Measurements from ENCODE around the gene OTUD5.

The OTUD5 gene

DNA sequence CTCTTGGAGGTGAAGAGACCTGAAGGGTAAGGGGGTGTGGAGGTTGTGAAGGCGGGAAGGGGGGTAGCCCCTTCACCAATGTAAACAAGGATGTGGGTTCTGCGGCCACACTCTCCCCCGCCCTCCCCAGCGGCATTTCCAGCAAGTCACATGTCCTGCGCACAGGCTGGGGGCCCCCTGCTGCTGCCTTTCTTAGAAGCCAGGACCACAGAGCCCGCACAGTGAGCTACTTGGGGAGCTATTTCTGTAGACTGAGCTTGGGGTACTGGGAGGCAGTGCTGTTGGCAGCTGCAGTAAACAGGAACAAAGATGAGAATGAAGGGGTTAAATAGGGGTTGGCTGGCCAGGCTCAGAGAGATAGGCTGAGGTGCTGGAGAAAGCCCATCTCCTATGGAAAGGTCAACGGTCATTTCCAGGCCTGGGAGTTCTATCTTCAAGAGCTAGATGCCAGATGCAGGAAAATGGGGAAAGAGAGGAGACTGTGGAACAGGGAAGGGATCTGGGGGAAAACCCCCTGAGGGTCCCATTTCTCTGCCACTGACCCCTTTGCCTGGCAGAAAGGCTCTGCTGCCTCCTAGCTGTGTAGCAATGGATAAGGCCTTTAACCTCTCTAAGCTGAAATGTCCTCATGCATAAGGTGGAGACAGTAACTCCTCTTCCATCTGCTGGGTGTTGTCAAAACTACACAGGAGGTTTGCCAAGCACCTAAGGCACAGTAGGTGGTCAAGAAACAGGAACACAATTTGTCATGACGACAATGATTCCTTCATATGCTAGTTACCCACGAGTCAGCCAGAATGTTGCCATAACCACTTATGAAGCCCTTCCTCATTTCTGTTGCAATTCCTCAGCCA is 20.1 kb downstream of the OTUD5 start:
- DNase-seq: peak; percentile 95

DNA sequence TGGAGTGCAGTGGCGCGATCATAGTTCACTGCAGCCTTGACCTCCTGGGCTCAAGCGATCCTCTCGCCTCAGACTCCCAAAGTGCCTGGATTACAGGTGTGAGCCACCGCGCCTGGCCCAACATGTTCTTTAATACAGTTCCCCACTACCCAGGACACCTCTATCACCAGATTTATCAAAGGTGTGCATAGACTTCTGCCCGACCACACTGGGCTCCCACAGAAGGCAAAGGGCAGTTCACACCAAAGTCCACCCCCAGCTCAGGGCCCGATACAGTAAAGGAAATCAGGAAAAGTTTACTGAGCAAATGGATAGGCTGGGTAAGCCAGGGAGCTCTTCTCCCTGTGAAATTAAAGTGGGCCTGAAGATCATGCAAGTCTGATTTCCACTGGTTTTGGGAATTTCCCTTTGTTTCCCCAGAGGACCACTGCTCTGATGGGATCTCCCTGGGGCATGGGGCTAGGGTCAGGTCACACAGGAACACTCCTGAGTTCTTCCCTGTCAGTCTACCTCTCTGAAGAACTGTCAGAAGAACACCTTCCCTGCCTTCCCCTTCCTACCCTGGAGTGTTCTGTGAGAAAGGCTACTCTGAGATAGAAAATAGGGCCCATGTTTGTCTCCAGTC is 20.9 kb downstream of the OTUD5 start:
- no peak for DNase-seq

DNA sequence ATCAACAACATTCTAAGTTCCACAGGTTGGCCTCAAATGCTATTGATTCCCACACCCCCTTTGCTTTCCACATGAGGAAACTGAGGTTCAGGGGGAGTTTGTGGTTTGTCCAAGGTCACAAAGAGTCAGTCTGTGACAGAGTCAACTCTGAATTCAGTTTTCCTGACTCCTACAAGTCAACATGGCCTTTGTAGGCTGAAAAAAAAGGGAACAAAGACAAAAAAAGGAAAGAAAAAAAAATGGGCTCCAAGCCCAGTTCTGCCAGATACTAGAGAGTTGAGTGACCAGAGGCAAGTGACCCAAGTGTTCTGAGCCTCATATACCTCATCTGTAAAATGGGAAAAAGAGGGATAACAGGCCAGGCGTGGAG is 22.1 kb downstream of the OTUD5 start:
- DNase-seq: no peak

DNA sequence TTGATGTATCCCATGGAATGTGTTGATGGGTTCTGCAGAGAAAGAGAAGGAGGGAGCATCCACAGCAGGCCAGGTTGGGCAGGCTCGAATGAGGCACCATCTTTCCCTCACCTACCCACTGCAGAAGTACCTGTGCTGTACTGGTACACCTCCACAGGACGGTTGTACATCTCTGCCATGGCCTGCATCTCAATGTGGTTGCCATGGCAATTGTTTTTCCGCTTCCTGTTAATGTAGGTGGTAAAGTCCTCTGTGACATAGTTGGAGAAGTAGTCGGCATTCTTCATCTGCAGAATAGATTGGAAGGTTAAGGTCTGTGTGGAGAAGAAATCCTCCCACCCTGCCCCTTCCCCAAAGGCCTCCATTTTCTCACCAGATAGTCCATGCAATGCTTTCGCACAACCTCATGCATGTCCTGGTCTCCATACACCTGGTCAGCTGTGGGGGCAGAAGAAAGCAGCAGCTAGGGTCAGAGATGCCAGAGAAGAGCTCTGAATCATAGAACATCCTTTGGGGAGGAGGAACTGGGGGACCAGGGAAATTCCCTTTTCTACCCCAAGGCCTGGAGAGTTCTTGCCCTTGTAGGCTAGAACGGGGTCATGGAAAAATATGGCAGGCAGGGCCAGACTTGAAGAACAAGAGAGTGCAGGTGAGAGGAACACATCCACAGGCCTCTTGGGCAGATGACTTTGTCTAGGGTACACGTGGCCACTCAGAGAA is 22.7 kb downstream of the OTUD5 start:
- DNase-seq: peak; percentile 66

DNA sequence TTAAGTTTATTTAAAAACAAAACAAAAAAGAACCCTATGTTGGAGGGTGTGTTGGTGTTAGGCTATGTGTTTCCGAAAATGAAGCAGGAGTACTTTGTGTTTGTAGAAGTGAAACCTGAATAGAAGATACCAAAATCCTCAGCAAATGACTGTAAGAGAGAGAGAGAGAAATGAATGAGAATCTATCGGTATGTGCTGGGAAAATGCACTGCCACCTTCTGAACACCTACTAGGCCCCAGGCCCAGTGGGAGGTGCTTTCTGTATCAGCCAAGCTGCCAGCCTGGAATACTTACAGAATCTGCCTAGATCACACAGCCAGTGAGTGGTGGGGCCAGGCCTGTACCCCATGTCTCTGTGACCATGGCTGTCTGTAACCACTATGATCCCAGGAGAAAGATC is 23.6 kb downstream of the OTUD5 start:
- DNase-seq: no peak

DNA sequence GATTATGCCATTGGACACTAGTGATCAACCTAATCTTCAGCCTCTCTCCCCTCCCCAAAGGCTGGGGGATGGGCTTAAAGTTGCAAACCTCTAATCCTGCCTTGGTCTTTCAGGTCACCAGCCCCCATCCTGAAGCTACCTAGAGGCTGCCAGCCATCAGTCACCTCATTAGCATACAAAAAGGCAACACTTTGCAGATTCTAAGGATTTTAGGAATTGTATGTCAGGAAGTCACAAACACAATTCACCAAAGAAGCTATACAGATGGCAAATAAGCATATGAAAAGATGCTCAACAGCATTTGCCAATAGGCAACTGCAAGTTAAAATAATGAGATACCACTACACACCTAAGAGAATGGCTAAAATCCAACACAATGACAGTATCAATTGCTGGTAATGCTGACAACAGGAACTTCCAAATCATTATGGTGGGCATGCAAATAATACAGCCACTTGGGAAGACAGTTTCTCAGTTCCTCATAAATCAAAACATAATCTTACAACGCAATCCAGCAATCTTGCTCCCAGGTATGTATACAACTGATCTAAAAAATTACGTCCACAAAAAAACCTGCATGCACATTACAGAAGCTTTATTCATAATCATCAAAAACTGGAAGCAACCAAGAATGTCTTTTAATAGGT is 29.5 kb downstream of the OTUD5 start:
- DNase-seq: no peak

DNA sequence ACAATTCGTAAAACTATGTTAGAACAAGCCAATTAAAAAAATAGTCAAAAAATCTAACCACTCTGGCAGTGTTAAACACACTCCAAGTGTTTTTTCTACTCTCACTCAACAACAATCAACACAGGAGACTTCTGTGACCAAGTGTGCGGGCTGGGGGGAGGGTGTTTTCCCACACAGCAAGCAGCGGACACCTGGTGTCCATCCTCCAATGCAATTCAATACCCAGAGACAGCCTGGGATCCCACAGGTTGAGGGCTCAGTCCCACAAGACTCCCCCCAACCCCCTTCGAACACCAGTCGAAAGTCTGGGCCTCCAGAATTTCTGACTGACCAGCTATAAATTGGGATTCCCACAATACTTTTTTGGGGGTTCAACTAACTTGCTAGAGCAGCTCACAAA is 30.3 kb downstream of the OTUD5 start:
- DNase-seq: no peak

DNA sequence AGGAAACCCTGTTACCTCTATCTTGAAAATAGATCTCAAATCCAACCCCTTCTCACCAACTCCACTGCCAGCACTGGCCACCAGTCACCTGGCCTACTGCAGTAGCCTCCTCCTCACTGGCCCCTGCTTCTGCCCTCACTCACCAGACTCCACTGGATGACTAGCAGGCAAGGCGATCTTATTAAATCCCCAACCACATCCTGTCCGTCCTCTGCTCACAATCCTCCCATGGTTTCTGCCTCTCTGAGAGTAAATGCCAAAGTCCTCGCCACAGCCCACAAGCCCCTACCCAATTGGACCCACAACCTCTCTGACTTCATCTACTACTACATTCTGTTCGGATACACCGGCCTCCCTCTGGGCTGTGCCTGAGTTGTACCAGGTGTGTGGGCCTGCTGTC is 33.1 kb downstream of the OTUD5 start:
- DNase-seq: no peak

DNA sequence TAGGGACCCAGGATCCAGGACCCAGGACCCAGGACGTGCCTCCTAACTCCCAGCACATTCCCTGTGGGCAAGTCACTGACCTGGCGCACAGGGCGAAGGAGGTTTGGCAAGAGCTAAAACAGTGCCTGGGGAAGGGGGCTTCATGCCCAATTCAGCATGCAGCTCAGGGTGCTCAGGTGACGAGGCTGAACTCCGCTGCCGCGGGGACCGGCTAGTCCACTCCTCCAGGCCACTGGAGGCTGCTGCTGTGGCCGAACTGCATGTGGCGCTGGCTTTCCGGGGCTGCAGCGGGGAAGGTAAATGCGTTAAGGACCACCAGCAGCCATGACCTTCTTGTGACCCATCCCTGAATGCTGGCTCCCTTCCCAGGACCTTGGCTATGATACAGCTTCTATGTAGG is 33.6 kb downstream of the OTUD5 start:
- no peak for DNase-seq

DNA sequence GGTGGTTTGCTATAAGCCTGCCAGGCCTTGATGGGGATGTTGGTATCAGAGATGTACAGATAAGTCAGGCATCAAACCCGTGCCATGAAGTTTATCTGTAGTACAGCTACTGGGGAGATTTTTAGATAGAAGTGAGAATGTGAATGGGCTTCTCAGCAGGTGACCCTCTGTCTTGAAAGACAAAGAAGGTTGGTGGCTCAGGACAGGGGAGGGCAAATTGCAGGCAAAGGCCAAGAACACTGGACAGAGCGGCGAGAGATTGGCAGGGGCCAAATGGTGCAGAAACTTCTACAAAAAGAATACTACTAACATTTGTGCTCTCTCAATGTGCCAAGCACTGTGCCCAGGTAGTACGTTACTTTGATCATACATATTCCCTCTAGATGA is 36.7 kb downstream of the OTUD5 start:
- no peak for DNase-seq

DNA sequence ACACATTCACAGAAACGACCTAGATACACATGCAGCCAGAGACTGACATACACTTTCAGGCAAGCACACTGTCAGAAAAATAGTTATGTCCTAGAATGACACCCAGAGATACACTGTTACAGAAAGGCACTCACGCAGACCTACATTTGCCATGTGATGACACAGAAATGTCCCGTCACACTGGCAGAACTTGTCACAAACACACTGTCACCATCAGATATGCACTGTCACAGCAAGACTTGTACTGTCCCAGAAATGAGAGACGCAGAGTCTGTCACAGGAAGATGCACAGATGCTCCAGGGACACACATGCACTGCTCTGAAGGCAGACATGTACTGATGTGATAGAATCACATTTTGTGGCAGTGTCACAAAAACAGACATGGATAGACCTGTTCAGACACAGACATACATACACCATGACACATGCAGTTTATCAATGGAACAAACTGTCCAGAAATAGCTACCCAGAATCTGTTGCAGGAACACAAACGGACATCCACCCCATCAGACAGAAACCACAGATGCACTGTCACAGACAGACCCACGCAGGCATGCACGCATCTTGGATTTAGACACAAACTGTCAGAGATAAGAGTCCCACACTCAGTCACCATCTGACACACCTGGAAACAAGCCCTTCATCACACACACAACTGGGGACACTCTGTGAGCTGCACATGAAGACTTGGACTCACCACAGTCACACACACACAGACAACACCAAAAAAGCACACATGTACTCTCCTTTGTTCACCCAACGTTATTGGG is 37.3 kb downstream of the OTUD5 start:
- DNase-seq: peak; percentile 37

DNA sequence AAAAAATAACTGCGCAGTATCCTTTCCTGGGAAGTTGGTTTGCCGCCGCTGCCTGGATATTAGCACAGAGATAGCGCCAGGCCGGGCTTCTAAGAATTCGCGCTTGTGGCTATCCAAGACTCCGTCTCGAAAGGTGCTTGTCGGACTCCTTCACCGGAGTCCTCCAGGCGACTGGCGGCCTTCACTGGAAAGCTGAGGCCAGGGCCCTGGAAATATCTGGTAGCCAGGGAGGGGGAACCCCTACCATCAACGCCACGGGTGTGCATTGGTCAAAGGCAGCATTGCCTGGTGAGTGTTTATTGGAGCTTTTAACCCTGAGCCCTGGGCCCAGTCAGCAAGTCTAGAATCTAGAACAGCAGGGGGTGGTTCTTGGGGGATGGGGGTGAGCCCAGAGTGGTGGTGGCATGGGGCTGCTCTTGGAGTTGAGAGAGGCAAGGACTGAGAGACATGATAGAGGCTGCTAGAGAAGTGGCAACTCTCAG is 38.0 kb downstream of the OTUD5 start:
- DNase-seq: peak; percentile 58

DNA sequence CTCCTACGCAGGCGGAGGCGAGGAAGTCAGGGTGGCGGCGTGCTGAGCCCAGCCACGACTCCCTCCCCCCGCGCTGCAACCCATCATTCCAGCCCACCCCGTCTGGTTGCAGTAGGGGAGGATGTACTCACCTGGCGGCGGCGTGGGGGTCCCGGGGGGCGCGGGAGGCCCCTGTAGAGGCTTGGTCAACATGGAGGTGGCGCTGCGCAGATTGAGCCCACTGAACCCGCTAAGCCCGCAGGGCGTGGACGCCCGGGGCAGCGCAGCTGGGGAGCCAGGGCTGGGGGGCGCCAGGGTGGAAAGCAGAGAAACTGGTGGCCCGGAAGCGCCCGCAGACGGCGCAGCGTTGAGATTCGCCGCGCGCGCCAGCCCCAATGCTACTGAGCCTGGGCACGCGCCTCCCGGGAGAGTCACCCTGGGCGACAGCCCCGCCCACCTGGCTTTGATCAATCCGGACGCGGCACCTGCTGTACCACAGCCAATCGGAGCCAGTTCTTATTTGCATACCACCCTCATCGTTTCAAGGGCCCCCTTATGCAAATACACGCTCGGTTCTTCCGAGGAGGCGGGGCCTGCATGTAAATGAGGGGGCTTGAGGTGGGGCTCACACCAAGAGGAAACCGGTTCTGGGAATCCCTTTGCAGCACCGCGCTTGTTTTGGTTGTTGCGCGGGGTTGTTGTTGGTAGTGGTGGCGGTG is 38.6 kb downstream of the OTUD5 start, which contains the start of gene PIM2:
Gene PIM2 (minus strand): TSS at position 382 of the 698 bp plus-strand sequence. CDS start 190 bp downstream, at position 192.
- DNase-seq: peak; percentile 96

DNA sequence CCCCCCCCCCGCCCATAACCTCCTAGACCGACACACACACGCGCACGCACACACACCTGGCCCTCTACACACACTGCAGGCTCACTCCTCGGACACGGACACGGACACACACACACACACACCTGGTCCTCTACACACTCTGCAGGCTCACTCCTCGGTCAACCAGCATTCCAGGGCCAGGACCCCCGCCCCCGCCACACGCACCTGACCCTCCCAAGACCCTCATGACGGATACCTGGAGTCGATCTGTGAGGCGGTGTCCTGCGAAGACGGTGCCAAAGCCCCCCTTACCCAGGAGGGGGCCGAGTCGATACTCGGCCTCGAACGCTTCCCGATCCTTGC is 39.1 kb downstream of the OTUD5 start:
- no peak for DNase-seq

DNA sequence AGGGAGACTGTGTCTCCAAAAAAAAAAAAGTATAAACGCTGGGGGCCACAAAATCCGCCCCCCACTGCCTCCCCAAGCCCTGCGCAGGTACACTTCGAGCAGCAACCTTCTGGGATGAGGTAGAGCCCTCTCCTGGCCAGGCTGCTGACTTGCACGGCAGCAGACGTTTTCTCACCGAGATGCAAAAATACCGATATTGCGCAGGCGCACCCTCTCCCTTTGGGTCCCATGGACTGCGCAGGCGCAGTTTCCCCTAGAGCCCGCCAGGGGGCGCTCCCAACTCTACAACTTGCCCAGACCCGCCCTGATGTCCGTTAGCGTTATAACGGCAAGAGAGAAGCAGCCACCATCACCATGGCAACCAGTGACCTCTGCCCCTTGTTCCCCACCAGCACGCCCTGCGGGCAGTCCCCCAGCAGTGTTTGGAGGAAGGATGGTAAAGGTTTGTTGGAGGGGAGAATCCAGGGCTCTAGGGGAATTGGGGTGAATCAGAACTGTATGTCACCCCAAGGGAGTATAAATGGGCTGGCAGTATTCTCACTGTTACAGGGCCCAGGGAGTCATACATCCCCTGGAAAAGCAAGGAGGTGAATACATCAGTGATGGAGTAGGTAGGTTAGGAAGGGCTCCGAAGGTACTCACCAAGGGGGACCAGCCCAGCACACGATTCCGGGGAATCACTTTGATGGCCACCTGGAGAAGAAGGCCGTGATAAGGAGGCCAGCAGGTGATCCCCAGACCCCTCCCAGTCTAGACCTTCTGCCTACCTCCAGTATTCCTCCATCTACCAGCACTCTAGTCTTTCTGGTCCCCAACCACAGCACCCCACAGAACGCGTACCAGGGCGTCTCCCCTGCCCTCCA is 40.0 kb downstream of the OTUD5 start:
- peak; percentile 93 for DNase-seq

DNA sequence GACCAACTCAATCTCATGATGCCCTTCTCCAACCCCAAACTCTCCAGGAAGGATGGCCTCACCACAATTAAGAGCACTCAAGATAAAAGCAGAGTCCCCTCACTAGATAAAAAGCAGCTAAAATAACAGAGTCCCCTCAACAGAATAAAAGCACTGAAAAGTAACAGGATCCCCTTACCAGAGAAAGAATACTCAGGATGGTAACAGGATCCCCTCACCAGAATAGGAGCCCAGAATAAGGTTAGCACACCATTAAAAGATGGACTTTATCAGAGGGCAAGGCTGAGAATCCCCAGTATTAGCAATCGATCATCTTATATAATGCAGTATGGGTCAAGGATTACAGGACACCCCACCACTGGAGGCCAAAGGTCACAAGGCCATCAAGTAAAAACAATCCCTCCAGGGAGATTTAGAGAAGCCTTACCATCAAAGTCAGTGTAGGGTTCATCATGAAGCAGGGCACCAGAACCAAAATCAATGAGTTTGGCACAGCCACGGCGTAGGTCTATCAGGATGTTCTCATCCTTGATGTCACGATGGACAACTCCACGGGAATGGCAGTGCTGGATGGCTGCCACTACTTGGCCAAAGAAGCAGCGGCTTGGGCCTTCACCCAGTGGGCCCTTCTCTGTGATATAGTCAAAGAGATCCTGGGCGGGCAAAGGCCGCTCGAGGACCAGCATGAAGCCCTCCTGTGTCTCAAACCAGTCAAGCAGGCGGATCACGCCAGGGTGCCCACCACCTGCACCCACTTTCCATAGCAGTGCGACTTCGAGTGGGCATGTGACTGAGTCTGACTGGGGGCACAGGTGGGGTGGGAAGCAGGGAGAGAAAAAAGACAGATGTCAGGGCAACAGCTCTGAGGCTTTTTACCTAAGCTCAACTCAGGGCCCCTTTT is 42.6 kb downstream of the OTUD5 start:
- DNase-seq: no peak

DNA sequence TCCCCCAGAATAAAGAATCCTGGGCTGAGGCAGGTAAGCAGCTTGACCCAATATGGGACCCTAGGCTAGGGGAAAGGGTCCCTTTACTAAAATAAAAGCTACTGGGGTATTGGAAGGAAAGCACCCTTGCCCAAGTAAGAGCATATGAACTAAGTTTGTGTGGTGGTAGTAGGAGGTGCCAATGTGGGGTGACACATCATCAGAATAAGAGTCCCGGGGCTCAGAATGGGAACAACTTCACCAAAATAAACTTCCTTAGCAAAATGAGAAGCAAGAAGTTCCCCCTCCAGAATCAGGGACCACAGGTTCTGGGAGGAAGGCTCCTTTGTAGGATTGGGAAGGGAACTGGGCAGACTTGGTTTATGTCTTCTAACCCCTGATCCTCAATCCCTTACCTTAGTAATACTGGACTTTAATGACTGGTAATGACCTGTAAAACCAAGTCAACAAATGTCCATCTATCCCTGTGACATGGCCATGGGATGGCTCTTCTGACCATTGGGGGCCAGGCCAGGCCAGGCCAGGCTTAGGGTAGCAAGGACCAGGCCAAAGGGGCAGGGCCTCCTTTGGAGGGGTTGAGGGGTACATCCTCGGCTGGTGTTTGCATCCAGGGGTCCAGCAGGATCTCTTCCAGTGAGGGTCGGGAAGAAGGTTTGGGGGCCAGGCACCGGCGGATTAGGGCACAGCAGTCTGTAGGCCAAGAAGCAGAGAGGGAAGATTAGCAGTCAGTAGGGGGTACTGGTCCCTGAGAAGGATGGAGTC is 43.6 kb downstream of the OTUD5 start:
- DNase-seq: no peak

DNA sequence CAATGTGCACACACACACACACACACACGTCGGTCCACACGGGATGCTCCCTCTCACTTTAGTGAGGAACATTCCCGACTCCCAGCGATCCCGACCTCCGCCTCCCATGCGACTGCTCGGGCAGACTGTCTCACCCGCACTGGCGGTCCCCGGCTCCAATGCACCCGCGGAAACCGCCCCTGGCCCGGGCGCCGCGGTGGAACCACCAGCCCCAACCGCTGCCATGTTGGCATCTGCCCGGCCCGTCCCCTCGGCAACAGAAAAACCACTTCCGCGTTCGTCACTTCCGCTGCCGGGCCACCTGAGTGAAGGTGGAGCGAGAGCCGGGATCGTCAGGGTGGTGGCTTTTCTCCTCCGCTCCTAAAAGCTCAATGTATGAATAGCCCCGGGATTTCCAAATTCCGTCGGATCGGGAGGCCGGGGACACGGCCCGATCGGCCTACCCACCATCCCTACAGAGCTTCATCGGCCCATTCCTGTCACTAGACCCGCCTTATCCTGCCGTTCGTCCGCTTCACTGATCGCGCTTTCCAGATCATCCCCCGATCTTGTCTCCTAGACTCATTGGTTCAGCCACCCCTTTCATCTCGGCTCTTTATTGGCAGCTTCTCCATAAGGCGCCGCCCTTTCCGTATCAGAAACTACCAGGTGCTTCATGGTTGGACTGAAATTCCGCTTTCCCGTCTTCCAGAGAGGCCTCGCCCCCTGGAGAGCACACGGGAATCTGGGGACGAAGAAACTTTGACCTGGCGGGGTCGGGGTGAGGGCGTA is 45.8 kb downstream of the OTUD5 start, which contains the start of gene SLC35A2:
Gene SLC35A2 (minus strand): TSS at position 235 of the 771 bp plus-strand sequence. CDS start 10 bp downstream, at position 225.
- DNase-seq: peak; percentile 86

Measured in CD4-positive, alpha-beta T cell treated with Interferon gamma for 1 hour (primary cell).